Measurements from ENCODE around the gene EDA.
"Not testable (repeated sequence)": the region's sequence is repeated elsewhere in the genome, so short reads cannot be mapped to it uniquely, and the experiment has no call there.

EDA gene

DNA sequence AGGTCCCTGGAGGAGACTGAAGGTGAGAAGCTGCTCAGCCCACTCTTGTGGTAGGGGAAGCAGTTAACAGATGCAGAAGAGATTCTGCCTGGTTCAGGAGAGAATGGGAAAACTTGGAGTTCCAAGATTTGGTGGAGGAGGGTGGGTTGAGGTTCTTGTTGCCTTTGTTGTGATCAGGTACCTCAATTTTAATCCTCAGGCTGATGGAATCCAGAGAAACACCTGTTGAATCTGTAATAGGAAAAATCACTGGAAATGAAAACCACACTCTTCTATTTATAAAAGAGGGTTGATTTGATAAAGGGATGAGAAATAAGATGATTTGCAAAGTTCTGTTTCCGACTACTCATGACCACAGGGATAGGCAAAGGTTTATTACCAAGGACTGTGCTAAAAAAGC is 132.1 kb downstream of the EDA start:
- DNase-seq, result no peak

DNA sequence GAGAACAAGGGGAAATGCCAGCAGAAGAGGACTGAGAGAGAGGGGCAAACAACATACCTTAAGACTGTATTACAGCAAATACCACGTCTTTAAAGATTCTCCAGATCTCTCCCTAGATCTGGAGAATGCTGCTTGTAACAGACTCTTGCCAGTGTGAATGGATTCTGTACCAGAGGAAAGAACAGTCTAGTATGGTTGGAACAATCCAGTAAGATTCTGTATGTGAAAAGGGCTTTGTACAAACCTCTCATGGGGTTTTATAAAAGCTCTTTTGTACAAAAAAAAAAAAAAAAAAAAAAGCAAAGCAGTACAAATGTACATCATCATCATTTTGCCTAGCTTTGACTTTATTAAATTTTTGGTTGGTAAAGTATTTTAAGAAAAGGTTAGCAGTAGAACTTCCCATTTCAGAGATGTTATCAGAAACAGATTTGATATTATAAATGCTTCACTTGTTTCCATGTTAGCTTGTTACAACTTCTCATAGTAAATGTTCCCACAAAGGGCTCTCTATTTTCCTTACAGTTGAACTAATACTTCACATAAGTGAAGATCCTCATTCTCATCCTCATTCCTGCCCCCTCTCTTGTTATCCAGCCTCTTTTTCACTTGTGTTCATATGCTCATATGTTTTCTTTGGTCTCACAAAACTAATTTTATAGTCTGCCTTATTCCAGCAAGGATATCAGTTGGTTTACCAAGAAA is 144.2 kb downstream of the EDA start:
- no peak for DNase-seq

DNA sequence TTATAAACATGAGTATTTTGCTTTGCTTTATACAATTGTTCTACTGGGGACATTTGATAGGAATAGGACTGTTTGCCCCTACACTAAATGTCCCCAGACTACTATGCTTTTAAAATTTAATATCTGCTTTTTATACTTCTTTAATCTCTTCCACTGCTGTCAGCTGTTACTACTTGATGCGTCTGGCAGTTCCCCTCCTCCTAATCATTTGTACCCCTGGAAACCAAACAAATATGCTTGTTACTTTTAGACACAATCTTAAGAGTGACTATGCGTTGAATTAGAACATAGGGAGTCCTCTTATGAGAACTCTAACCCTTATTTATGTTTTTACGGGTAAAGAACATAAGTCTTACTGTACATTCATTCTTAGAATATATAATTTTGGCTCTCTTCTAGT is 145.7 kb downstream of the EDA start:
- DNase-seq, result no peak

DNA sequence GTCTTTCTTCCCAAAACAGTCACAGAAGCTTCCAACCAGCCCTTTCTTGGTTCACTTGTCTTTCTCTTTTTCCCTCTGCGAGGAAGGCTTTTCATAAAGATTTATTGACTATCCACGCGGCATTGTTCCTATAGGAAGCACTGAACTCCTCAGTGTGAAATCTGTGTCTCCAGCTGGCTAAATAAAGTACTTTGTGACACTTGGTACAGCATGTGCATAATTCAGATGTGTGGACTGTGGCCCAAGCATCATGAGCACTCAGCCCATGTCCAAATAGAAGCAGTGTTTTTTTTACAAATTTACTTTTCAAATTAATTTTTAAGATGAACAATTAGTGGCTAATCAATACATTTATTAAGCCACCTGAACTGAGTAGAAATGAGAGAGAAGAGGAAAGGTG is 146.4 kb downstream of the EDA start:
- no peak for DNase-seq

DNA sequence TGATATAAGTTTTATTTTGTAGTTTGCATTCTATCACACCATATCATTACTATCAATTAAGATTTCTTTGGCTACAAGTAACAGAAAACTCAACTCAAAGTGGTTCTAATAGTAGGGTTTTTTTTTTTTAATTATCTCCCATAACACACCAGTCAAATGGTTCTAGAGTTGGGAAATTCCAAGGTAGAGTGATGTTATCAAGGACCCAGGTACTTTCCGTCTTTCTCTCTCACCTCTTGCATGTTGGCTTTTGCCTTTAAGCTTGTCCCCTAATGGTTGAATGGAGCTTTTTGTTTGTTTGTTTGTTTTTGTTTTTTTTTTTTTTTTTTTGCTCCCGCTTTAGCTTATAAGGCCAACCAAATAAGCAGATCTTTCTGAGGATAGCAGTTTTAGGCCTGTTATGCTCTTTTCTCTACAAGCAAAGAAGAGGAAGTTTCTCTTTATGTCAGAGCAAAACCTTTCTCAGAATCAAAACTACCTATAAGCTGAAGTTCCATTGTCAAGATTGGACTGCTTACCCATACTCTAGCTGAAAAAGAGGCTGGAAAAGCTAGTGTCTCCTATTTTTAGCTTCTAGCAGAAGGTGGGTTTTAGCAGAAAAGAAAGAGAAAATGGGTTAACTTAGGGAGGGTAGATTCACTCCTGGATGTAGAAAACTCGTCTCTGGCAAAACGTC is 177.5 kb downstream of the EDA start:
- no peak for DNase-seq

DNA sequence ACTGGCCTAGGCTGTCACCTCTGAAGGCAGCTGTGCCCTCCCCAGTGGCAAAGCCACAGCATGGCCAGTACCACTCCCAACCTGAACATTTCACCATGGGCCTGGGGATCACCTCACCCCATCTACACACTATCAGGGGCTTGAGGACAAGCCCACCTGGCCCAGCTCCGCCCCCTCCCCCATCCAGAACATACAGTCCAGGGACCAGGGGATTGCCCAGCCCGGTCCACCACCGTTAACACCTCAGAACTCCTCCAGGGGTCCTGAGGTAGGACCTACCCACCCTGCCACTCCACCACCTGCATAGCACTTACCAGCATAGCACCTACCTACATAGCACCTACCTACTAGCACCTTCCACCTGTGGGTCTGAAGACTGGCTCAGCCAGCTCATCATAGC is 179.8 kb downstream of the EDA start:
- DNase-seq, result no peak

DNA sequence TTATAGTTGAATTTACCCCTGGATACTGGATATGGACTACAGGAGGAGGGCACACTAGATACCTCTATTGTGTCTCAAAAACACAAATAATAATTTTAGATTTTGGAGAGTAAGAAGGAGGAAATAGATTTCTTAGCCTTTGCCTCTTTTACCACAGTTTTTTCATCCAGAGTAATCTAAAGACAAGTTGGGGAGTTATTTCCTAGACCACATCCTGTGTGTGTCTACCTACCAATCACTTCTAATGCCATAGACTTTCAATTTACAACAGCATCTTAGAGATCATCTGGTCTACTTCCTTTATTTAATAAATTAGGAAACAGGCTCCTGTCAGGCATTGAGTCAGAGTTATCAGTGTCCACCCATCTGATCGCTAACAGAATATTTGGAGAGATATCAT is 191.5 kb downstream of the EDA start:
- no peak for DNase-seq

DNA sequence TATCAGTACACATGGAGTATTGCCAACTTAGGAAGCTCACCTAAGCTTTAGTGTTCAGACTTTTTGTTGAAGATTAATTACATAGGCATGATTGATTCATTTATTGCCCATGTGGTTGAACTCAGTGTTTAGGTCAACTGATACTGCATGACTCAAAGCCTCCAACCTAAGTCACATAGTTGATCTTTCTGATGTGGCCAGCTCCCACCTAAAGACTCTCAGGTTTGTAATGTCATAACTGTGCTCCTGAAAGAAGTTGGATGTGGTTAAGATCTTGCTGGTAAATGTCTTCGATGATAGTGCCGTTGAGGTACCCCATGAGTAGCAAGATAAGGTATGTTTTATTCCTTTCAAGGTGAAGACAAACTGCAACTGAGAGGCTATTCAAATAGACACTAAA is 192.5 kb downstream of the EDA start:
- DNase-seq, result no peak

DNA sequence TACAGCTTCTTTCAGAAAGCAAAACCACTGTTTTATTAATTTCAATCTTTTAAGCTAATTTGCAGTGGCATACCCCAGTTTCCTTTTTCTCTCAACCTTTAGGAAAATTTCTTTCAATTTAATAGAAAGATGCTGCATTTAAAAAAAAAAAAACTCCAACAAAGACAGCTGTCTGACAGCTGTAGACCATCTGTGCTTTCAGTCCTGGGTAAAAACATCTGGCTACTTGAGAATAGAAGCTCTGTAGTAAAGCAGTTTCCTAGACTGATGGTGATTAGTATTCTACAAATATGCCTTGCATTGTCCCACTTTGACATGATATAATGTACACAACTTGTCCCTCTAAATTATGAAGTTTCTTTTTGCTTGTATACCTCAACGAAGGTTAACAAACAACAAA is 197.8 kb downstream of the EDA start:
- DNase-seq, result no peak

DNA sequence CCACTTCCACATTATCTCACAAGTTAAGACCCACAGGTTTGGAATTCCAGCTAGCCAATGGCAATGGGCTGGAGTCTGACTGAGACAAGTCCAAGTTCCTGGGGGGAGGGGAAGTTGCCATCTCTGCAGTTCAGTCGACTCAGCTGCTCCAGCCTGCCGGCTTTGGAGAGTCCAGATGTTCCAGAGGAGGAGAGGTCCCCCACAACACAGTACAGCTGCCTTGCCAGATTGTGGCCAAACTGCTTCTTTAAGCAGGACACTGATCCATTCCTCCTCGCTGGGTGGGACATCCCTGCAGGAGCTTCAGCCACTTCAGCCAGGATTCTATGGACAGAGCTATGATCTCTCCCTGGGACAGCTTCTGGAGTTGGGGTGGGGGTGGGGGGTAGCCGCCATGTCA is 199.2 kb downstream of the EDA start:
- DNase-seq, result no peak

DNA sequence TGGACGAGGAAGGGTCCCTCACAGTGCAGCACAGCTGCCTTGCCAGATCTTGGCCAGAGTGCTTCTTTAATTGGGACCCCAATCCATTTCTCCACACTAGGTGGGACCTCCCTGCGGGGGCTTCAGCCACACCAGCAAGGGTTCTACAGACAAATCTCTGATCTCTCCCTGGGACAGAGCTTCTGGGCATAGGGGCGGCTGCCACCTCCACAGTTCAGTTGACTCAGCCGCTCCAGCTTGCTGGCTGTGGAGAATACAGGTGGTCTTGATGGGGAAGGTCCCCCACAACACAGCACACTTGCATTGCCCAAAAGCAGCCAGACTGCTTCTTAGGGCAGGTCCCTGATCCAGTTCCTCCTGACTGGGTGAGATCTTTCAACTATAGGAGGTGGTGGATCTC is 199.6 kb downstream of the EDA start:
- no peak for DNase-seq

DNA sequence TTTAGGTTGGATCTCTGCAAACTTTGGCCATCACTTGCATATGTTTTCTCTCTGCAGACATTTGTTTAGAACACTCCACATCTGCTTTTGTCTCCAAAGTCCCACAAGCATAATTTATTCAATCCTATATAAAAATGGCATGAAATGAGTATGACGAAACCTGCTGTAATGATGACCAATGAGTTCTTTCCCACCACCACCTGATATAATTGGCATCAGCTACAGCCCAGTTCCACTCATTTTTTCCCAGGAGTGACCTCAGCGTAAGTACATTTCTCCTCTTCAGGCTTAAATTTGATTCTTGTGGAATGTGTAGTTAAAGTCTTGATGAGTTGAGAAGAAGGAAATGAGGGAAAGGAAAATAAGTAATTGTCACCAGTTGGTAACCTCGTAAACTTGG is 228.7 kb downstream of the EDA start:
- DNase-seq, result no peak

DNA sequence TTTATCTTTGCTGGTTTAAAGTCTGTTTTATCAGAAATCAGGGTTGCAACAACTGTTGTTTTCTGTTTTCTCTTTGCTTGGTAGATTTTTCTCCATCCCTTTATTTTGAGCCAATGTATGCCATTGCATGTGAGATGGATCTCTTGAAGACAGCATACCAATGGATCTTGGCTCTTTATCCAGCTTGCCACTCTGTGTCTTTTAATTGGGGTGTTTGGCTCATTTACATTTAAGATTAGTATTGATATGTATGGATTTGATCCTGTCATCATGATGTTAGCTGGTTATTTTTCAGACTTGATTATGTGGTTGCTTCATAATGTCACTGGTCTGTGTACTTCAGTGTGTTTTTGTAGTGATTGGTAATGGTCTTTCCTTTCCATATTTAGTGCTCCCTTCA is 244.1 kb downstream of the EDA start:
- not testable (repeated sequence) for DNase-seq

DNA sequence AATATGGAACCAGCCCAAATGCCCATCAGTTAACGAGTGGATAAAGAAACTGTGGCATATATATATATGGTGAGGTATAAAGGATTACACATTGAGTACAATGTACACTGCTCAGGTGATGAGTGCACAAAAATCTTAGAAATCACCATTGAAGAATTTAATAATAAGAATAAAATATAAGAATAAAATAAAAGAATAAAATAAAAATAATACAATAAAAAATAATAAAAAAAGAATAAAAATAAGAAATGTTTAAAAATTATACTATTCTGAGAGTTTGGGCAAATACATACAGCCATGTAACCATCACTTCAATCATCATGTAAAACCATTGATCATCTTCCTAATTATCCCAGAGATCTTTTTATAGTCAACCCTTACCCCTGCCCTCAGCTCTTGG is 260.3 kb downstream of the EDA start:
- DNase-seq, result no peak

DNA sequence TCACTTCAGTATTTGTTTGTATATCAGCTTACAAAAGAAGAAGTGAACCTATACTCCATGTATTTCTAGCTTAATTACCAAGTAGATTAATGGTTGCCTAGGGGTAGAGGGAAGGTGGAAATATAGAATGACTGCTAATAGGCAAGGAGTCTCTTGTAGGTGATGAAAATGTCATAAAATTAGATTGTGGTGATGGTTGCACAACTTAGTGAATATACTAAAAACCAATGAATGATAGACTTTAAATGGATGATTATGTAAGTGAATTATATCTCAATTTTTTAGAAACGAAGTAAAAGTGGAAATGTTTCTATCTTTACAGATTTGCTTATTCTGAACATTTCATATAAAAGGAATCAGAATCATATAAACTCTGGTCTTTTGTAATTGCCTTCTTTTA is 268.3 kb downstream of the EDA start:
- DNase-seq, result no peak

DNA sequence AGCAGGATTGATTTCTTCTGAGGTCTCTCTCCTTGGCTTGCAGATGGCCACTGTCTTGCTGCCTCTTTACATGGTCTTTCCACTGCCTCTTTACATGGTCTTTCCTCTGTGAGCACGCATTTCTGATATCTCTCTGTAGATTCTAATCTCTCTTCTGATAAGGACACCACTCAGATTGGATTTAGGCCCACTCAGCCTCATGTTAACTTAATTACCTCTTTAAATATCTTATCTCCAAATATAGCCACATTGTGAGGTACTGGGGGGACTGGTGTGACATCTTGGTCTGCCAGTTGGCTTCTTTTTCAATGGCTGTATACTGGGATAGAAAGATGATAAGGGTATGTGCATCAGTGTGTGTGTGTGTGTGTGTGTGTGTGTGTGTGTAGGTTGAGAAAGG is 280.1 kb downstream of the EDA start:
- no peak for DNase-seq

DNA sequence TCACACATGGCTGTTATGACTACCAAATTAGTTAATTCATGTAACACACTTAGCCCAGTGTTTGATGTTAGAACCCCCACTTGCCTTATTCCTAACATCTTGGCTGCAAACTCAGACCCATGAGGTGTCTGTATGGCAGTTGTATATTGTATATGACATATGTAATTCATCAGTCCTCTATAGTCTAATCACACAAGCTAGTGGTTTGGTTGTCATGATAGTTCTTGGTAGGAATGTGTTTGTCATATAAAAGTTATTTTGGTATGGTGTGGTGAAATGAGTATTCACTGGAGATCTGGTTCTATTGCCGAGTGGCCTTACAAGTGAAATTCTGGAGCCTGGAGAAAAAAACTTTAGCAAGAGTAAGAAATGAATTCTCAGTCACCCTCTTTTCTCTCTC is 284.6 kb downstream of the EDA start:
- no peak for DNase-seq

DNA sequence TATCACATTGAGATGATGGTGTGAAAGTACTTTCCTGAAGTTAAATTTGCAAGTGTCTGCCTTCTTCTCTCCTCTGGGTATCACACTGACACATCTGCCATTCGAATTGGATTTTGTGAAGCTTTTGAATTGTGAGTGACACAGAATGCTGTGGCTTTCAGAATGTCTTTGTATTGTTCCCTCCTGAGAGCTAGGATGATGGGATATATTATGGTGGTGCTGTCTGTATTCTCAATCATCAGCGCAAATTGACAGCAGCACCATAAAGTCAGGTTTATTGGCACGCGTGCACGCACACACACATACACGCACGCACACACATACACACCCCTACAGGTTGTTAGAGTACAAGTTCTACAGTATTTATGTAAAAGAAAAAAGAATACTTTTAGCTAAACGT is 290.5 kb downstream of the EDA start:
- DNase-seq, result no peak

DNA sequence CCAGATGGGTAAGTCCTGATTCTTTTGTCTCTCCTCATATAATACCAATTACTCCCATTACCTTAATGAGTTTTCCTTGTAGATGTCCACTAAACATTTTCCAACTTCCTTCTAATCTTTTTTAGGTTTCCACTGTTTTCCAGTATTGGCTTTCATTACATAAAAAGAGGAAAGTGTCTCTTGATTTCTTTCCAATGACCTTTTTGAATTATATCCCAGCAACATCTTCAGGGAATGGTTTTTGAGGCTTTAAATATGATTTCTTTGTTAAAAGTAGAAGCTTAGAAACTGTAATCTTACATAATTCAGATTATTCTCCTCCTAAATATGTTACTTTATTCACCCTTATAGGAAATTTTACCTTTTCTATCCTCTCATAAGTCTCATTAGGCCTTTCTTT is 298.9 kb downstream of the EDA start:
- DNase-seq, result no peak

DNA sequence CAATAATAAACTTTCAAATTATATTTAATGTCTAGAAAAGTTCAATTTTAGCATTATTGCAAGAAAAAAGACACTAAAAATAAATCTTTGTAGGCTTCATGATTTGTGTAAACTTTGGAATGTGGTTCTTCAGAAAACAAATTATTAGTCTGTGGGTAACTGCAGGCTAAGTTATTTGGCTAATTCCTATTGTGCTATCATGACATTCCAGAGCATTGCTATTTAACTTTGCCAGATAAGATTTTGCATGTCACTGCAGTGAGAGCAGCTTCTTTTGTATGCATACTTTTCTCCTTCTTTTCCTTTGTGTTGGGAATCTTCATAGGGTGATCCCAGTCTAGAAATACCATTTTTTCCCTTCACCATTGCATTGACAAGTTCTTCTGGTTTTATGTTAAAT is 303.8 kb downstream of the EDA start:
- no peak for DNase-seq

DNA sequence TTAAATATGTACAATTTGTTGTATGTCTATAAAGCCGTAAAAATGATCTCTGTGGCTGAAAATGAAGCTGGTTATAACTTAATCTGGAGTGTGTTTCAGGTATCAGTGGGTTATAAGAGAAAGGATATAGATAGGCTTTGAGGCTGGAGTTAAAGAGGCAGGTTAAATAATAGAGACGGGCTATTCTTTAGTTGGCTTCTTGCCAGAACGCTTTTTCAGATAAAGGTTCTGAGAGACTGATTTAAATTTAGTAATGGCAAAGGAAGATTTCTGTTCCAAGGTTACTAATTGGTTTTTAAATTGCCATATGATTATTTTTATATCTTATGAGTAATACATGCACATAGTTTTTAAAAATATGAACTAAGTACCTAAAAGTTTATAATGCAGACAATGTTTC is 316.4 kb downstream of the EDA start:
- no peak for DNase-seq

DNA sequence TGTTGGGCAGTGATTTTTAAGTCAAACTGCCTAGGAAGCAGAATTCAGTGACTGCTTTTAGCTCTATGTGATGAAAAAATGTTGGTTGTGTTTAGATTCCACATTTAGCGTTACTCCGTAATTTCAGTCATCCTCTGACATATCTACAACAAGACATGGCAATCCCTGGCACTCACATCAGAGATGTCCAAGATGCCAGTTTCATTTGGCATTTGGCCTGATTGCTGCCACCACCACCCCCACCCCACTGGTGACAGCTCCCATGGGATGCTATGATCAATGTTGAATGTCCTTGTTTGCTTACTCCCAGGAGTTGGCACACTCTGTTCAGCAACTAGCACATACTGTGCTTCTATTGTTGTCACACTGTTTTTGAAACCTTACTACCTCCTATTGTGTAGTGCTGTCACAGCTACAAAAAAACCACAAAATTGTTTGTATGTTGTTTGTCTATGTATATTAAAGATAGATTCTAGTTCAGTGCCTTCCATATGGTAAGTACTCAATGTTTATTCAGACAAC is 332.4 kb downstream of the EDA start:
- no peak for DNase-seq

DNA sequence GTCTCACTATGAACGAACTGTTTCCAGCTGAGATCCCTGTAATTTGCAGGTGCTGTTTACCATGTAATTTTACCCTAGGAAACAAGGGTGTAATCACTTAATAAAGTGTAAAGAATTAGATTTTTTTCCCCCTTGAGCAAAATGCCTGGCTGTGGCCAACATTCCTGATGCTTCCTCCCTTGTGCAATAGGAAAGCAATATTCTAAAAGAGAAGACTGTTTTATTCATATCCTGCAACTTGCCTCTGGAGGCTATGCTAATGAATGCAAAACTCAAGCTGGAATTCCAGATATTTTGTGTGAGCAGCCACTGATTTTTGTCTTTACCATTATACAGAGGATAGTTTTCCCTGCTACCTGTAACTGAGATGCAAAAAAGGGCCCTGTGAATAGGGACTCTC is 335.8 kb downstream of the EDA start:
- no peak for DNase-seq

DNA sequence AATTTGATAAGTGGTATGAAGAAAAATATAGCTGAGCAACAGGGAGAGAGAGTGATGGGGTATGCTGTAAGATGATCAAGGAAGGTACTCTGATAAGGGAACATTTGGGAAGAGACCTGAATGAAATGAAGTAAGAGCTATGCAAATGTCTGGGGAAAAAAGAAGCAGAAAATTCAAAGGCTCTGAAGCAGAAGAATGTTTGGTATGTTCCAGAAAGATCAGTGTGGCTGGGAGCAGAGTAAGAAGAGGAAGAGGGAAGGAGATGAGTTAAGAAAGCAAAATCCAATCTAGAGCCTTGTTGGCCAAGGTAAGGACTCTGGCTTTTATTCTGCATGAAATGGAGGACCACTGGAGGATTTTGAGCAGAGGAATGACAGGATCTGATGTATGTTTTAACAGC is 343.8 kb downstream of the EDA start:
- DNase-seq, result no peak
